IPS-NIHi7 (cell line): ENCODE measurements around the gene CTDNEP1.

ENCODE experiments used
- DNase-seq: peaks from one replicate; pipeline ENCODE4 v3.0.0; 2012; ENCODE audit warnings: mixed read lengths; ENCODE audit errors: extremely low spot score

The CTDNEP1 gene

DNA sequence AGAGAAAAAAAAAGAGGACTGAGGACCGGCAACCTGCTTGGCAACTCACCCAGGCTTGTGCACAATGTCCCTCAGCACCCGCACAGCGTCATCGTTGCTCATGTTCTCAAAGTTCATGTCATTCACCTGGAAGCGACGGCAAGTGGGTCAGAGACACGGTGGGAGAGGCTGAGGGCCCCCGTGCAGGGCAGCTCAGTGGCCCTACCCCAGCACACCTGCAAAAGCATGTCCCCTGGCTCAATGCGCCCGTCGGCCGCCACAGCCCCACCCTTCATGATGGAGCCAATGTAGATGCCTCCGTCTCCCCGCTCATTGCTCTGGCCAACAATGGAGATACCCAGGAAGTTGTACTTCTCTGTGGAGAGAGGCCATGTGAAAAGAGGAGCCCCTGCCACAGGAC, 22.6 kb downstream of the CTDNEP1 start:
- DNase-seq, result no peak

DNA sequence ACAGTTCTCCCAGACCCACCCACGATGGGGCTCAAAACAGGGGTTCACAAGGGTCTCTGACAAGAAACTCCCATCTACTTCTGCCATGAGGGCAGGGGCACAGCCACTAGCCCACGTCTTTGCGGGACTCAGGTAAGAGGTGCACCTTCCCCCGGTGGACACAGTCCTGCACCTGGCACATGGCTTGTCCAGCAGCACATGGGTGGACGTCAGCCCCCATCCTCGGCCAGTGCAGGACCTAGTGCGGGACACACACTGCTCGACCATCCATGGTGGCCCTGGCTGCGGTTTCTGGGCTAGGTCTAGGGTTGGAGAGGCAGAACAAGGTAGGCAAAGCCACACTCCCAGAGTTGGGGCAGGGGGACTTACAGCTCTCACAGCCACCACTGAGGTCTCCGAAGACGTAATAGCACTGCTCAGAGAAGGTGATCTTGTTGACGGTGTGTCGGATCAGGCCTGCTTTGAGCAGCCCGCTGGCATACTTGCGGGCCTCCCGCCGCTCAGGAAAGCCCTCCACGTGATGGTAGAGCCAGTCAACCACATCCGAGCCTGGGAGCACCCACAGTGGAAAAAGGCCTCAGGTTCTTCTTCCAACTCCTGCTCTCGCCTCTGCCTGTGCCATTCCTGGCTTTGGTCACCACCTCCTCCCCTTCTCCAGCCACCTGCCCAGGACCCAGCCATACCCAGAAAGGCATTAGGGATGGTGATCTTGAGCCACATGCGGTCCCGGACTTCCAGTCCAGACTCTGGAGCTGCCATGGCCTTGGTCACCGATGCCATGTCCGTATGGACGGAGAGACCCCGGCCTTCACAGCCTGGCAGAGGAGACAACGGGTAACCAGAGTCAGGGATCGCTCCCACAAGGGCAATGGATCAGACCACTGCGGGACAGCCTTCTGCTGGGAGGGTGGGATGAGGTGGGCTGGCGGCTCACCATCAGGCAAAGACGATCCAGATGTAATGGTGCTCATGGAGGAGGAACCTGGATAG, 24.5 kb downstream of the CTDNEP1 start:
- DNase-seq, result no peak

DNA sequence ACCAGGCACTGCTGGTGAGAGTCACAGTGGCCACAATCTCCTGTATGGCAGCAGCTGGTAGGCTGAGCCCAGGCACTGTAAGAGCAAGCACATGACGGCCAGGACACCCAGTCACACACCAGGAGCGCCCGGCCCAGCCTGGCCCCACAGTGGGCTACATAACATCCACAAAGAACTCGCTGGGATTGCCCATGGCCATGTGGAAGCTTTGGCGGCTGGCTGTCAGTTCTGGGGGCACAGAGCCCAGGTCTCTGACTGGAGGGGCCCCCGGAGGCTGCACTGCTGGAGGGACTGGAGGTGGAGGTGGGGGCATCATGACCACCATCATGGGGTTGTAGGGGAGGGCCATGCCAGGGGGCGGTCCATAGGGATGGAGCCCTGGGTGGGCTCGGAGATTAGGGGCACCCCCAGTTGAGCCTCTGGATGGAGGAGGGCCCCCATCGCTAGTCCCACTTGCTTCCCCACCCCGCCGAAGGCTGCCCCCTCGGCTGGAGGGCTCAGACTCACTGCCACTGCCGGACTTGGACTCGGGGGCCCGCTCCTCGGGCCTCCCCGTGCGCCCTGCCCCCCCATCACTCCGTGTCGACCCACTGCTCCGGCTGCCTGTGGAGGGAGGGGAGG, 25.7 kb downstream of the CTDNEP1 start:
- DNase-seq, result no peak

DNA sequence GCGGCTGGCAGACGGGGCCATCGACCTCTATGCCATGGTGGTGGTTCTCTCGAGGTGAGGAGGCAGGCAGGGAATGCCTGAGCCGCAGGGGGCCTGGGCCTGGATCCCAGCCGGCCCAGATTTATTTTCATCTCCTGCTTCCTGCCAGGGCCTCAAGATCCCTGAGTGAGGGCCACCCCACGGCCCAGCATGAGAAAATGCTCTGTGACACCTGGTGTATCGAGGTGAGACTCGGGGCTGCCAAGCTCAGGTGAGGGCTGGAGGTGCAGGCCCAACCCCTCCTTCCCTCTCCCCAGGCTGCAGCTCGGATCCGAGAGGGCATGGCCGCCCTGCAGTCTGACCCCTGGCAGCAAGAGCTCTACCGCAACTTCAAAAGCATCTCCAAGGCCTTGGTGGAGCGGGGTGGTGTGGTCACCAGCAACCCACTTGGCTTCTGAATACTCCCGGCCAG, 26.8 kb downstream of the CTDNEP1 start:
- no peak for DNase-seq

GRCh38 chr17:7224110-7224509, 27.4 kb downstream of the CTDNEP1 start:
- DNase-seq, result no peak

GRCh38 chr17:7223375-7223774, 28.2 kb downstream of the CTDNEP1 start:
- DNase-seq, result no peak

DNA sequence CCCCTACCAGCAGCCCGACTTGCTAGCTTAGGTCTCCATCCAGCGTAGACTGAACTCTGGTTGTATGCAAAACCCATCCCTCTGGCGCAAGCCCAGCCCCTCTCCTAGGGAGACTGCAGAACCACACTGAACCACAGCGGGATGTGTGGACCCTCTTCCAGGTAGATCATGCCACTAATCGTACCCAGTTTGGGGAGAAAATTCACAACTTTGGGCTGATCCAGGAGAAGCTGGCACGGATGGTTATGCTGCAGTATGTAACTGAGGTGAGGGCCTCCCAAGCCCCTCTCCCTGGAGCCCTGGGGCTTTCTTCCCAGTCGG, 28.6 kb downstream of the CTDNEP1 start:
- DNase-seq, result no peak

DNA sequence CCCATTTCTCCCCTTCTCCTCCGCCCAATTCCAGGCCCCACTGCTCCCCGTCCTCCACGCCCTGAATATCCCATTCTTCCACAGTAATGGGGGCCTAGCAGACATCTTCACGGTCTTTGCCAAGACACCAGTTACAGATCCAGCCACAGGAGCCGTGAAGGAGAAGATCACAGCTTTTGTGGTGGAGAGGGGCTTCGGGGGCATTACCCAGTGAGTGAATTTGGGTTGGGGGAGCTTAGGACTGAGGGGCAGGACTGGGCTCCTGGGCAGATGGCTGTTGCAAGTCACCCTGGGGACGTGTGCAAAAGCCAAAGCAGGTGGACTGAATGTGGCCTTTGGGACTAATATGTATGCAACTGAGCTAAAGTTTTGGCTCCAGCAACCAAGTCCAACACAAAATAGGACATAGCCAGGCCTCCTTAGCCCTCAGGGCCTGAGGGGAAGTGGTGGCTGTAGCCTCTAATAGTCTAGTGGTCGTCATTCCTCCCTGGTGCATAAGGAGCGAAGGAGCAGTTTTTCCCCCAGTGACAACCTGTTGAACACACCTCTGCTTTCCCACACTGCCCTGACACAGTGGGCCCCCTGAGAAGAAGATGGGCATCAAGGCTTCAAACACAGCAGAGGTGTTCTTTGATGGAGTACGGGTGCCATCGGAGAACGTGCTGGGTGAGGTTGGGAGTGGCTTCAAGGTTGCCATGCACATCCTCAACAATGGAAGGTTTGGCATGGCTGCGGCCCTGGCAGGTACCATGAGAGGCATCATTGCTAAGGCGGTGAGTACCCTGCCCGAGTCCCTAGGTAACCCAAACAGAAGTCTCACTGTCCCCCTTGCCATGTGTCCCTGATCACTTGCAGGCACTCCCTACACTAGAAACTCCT, 29.2 kb downstream of the CTDNEP1 start:
- DNase-seq, result no peak

DNA sequence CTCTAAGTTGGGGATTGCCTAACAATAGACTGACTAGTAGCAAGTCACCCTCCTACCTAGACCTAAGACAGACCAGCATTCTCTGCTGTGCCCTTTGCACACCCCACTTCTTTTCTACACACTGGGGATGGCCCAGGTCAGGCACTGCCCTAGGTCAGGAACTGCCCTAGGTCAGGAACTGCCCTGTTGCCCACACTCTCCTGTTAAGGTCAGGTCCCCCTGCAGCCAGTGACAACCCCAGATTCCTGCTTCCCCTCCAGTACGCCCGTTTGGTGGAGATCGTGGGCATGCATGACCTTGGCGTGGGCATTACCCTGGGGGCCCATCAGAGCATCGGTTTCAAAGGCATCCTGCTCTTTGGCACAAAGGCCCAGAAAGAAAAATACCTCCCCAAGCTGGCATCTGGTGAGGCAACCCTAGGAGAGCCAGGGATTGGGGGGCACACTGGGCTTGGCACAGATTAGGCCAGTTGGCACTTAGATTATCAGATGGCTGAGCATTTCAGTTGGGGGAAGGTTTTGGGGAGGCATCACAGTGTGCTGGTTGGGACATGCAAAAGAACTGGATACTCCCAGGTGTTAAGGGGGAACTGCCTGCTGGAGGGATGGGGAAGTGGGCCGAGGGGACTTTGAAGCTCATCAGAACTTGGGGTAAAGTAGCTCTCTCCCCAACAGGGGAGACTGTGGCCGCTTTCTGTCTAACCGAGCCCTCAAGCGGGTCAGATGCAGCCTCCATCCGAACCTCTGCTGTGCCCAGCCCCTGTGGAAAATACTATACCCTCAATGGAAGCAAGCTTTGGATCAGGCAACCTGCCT, 30.0 kb downstream of the CTDNEP1 start:
- DNase-seq, result no peak

GRCh38 chr17:7220593-7221277, 30.8 kb downstream of the CTDNEP1 start:
- no peak for DNase-seq

GRCh38 chr17:7219812-7220592, 31.5 kb downstream of the CTDNEP1 start, which contains the start of the genes ACADVL and DLG4:
TSS of gene ACADVL (plus strand) at chr17:7219938. CDS start at chr17:7219985, 47 bp downstream.
TSS of gene DLG4 (minus strand) at chr17:7219836.
- peak; percentile 83 for DNase-seq

- no peak for DNase-seq
Measured at GRCh38 chr17:7219229-7219811, 32.2 kb downstream of the CTDNEP1 start.

DNA sequence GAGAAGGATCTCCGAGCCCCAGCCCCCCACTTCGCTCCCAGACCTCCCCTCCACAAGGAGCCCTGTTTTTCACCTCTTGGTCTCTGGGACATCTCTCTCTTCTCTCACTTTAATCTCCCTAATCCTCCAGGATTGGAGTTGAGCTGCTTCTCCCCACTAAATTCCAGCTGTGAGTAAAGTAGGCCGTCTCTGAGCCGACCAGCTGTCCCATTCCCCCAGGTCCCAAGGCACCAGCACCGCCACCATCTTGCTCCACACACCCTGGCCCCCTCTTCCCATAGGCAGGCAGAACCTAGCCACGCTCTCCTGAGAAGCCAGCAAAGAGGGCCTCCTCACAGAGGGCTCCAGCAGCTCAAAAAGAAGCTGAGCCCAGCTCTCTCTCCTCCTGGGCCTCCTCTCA, 32.8 kb downstream of the CTDNEP1 start:
- no peak for DNase-seq

GRCh38 chr17:7218166-7218565, 33.4 kb downstream of the CTDNEP1 start:
- DNase-seq, result no peak

GRCh38 chr17:7217113-7217987, 34.2 kb downstream of the CTDNEP1 start:
- no peak for DNase-seq

- no peak for DNase-seq
Measured at GRCh38 chr17:7216242-7217112, 35.1 kb downstream of the CTDNEP1 start.

- DNase-seq, result no peak
Measured at GRCh38 chr17:7215652-7216180, 35.8 kb downstream of the CTDNEP1 start.
